HG02981 (cell line): ENCODE measurements around the gene EGFL8.
A peak's percentile ranks its signal among the peaks of the same experiment; 100 is the strongest.
"Not testable (repeated sequence)": the region's sequence is repeated elsewhere in the genome, so short reads cannot be mapped to it uniquely, and the experiment has no call there.

ENCODE experiments used
- ATAC-seq: cut with Tn5 transposase; IDR thresholded peaks from one replicate; pipeline ENCODE4 v1.9.1; 2021; ENCODE audit warnings: mild to moderate bottlenecking, moderate library complexity; ENCODE audit not compliant: unreplicated experiment

Gene EGFL8

GRCh38 chr6:32164295-32164694 lies at the start of gene EGFL8:
Gene EGFL8, plus strand, starts transcription at chr6:32164595. Its CDS starts 1,571 bp downstream, at chr6:32166166.
- no peak for ATAC-seq

GRCh38 chr6:32114796-32115195 lies 49.6 kb upstream of the EGFL8 start:
- ATAC-seq, result no peak

- ATAC-seq, result no peak
Observed at GRCh38 chr6:32115623-32116022, 48.8 kb upstream of the EGFL8 start.

- no peak for ATAC-seq
Observed at GRCh38 chr6:32116674-32117073, 47.7 kb upstream of the EGFL8 start.

- ATAC-seq, result no peak
Observed at GRCh38 chr6:32117461-32117860, 46.9 kb upstream of the EGFL8 start.

GRCh38 chr6:32118782-32119628 lies 45.4 kb upstream of the EGFL8 start:
- no peak for ATAC-seq

- no peak for ATAC-seq
Observed at GRCh38 chr6:32120573-32121059, 43.8 kb upstream of the EGFL8 start.

GRCh38 chr6:32123681-32124080 lies 40.7 kb upstream of the EGFL8 start:
- no peak for ATAC-seq

- no peak for ATAC-seq
Observed at GRCh38 chr6:32126880-32127279, 37.5 kb upstream of the EGFL8 start.

GRCh38 chr6:32127409-32127716 lies 37.0 kb upstream of the EGFL8 start:
- no peak for ATAC-seq

- peak; percentile 90 for ATAC-seq
Observed at GRCh38 chr6:32127717-32128592, 36.4 kb upstream of the EGFL8 start, which contains the start of gene ATF6B. Gene ATF6B, minus strand, starts transcription at chr6:32128246. Its CDS starts 39 bp downstream, at chr6:32128207.

- ATAC-seq, result no peak
Observed at GRCh38 chr6:32128751-32129296, 35.6 kb upstream of the EGFL8 start.

GRCh38 chr6:32129297-32130088 lies 34.9 kb upstream of the EGFL8 start:
- no peak for ATAC-seq

- ATAC-seq, result no peak
Observed at GRCh38 chr6:32131439-32131948, 32.9 kb upstream of the EGFL8 start.

GRCh38 chr6:32132110-32132509 lies 32.3 kb upstream of the EGFL8 start:
- ATAC-seq, result no peak

GRCh38 chr6:32133786-32134185 lies 30.6 kb upstream of the EGFL8 start:
- no peak for ATAC-seq

- no peak for ATAC-seq
Observed at GRCh38 chr6:32137454-32137853, 26.9 kb upstream of the EGFL8 start.

- ATAC-seq, result no peak
Observed at GRCh38 chr6:32139590-32139989, 24.8 kb upstream of the EGFL8 start.

GRCh38 chr6:32140420-32141046 lies 23.9 kb upstream of the EGFL8 start:
- no peak for ATAC-seq

- not testable (repeated sequence) for ATAC-seq
Observed at GRCh38 chr6:32144238-32144637, 20.2 kb upstream of the EGFL8 start.
